ENCODE measurements around the gene CNOT6. TPM values are rescaled to one million over a fixed set of nuclear protein-coding genes. Genes with fewer than 3 reads are reported as not detected.
"Not testable (repeated sequence)": the region's sequence is repeated elsewhere in the genome, so short reads cannot be mapped to it uniquely, and the experiment has no call there.

The CNOT6 gene
- total RNA-seq, 2 donors from 2014 or later = 12.0 to 15.8 TPM

GRCh38 chr5:180497865-180498264, 3.7 kb downstream of the CNOT6 start:
- ATAC-seq; DNase-seq; intact Hi-C loops (cut with DNase I): not testable (repeated sequence)

GRCh38 chr5:180498378-180498777, 4.2 kb downstream of the CNOT6 start:
- no peak for ATAC-seq
- DNase-seq = no peak
- intact Hi-C loops (cut with DNase I) = no loop called here

- DNase-seq (no peak), ATAC-seq (no peak)
- intact Hi-C loops (cut with DNase I) = no loop called here
Observed at GRCh38 chr5:180499684-180500083, 5.5 kb downstream of the CNOT6 start.

GRCh38 chr5:180500300-180500699, 6.1 kb downstream of the CNOT6 start:
- DNase-seq; ATAC-seq; intact Hi-C loops (cut with DNase I): not testable (repeated sequence)

GRCh38 chr5:180507661-180508060, 13.5 kb downstream of the CNOT6 start:
- no peak for ATAC-seq
- intact Hi-C loops (cut with DNase I) = no loop called here
- no peak for DNase-seq

GRCh38 chr5:180515294-180515693, 21.1 kb downstream of the CNOT6 start:
- DNase-seq (no peak), ATAC-seq (no peak)
- intact Hi-C loops (cut with DNase I) = no loop called here

- DNase-seq; intact Hi-C loops (cut with DNase I); ATAC-seq: not testable (repeated sequence)
Observed at GRCh38 chr5:180515974-180516373, 21.8 kb downstream of the CNOT6 start.

GRCh38 chr5:180516440-180516839, 22.3 kb downstream of the CNOT6 start:
- DNase-seq = no peak
- intact Hi-C loops (cut with DNase I) = no loop called here
- ATAC-seq = no peak

- intact Hi-C loops (cut with DNase I) = no loop called here
- DNase-seq (no peak), ATAC-seq (peak in 1 of 2 donors; percentile 46)
Observed at GRCh38 chr5:180519098-180519497, 24.9 kb downstream of the CNOT6 start.

- intact Hi-C loops (cut with DNase I) = no loop called here
- DNase-seq (no peak), ATAC-seq (no peak)
Observed at GRCh38 chr5:180521101-180521500, 26.9 kb downstream of the CNOT6 start.

- intact Hi-C loops (cut with DNase I) = no loop called here
- ATAC-seq (no peak), DNase-seq (no peak)
Observed at GRCh38 chr5:180521591-180521990, 27.4 kb downstream of the CNOT6 start.

- no peak for DNase-seq
- ATAC-seq = no peak
- intact Hi-C loops (cut with DNase I) = no loop called here
Observed at GRCh38 chr5:180522330-180522729, 28.2 kb downstream of the CNOT6 start.

- intact Hi-C loops (cut with DNase I) = no loop called here
- ATAC-seq (no peak), DNase-seq (no peak)
Observed at GRCh38 chr5:180523629-180524466, 29.7 kb downstream of the CNOT6 start.

- ATAC-seq = no peak
- no peak for DNase-seq
- intact Hi-C loops (cut with DNase I) = no loop called here
Observed at GRCh38 chr5:180525399-180525798, 31.2 kb downstream of the CNOT6 start.

GRCh38 chr5:180526269-180526668, 32.1 kb downstream of the CNOT6 start:
- ATAC-seq (peak in 1 of 2 donors; percentile 31), DNase-seq (no peak)
- intact Hi-C loops (cut with DNase I) = no loop called here

GRCh38 chr5:180527659-180528058, 33.5 kb downstream of the CNOT6 start:
- DNase-seq (no peak), ATAC-seq (no peak)
- intact Hi-C loops (cut with DNase I) = no loop called here

GRCh38 chr5:180531036-180531585, 36.9 kb downstream of the CNOT6 start:
- DNase-seq; intact Hi-C loops (cut with DNase I); ATAC-seq: not testable (repeated sequence)

GRCh38 chr5:180532268-180532667, 38.1 kb downstream of the CNOT6 start:
- intact Hi-C loops (cut with DNase I) = no loop called here
- ATAC-seq = no peak
- no peak for DNase-seq

- intact Hi-C loops (cut with DNase I) = no loop called here
- DNase-seq = no peak
- ATAC-seq = no peak
Observed at GRCh38 chr5:180533845-180534244, 39.7 kb downstream of the CNOT6 start.

- intact Hi-C loops (cut with DNase I) = no loop called here
- DNase-seq (no peak), ATAC-seq (no peak)
Observed at GRCh38 chr5:180535573-180535972, 41.4 kb downstream of the CNOT6 start.

Measured in left cardiac atrium (tissue), 4 donors.